HepG2 (cell line): ENCODE data around the gene FMNL2.

ENCODE experiments used
- MAZ ChIP-seq, 2 experiments: sonication (generic) in 1 of 2; formaldehyde crosslinking in 1 of 2; IDR thresholded peaks; 2 replicates each; pipeline versions ENCODE4 v1.5.0 to v1.6.1; 2012 to 2020; ENCODE audit warnings: low read depth in 2 of 2, mild to moderate bottlenecking in 2 of 2, borderline replicate concordance in 1 of 2, improper control_type of control experiment in 1 of 2, low read length in 1 of 2, missing genetic modification reagents in 1 of 2, moderate library complexity in 1 of 2
- MTF1 ChIP-seq: sonication (generic); formaldehyde crosslinking; IDR thresholded peaks from 2 replicates; pipeline ENCODE4 v1.5.0; 2020; ENCODE audit warnings: missing genetic modification reagents
- NFE2L1 ChIP-seq: sonication (generic); formaldehyde crosslinking; IDR thresholded peaks from 2 replicates; pipeline ENCODE4 v1.4.0; 2020; ENCODE audit warnings: missing genetic modification reagents, mild to moderate bottlenecking, borderline replicate concordance
- NR1H2 ChIP-seq: sonication (generic); formaldehyde crosslinking; IDR thresholded peaks from 2 replicates; pipeline ENCODE4 v1.8.1; 2022; ENCODE audit warnings: low read depth, missing genetic modification reagents, borderline replicate concordance
- POLR2A ChIP-seq, 2 experiments: IDR thresholded peaks; 2 replicates each; pipeline ENCODE4 v1.6.1; 2011; ENCODE audit warnings: low read depth in 2 of 2, low read length in 2 of 2, mild to moderate bottlenecking in 1 of 2, moderate library complexity in 1 of 2; ENCODE audit not compliant: insufficient read depth in 1 of 2
- SATB2 ChIP-seq: sonication (generic); formaldehyde crosslinking; IDR thresholded peaks from 2 replicates; pipeline ENCODE4 v1.5.0; 2020; ENCODE audit warnings: missing genetic modification reagents

- no peak for TF ChIP-seq NFE2L1
- TF ChIP-seq MAZ (IDR thresholded peaks at IDR 0.05; ENCODE audit: borderline replicate concordance, low read depth, low read length) = no peak
- TF ChIP-seq MAZ (CRISPR knock-in tag; IDR thresholded peaks at IDR 0.05; ENCODE audit: low read depth) = no peak
- TF ChIP-seq POLR2A (IDR thresholded peaks at IDR 0.05; ENCODE audit: insufficient read depth in 1 of 2, low read depth in 2 of 2, low read length in 2 of 2) = no peak
- no peak for TF ChIP-seq NR1H2 (CRISPR knock-in tag)
- TF ChIP-seq SATB2 = no peak
- no peak for TF ChIP-seq MTF1 (CRISPR knock-in tag)
Measured at GRCh38 chr2:152507907-152508306, 172.9 kb downstream of the FMNL2 start.
